GM18507 (cell line): ENCODE data around the gene EML4.
"Not testable (repeated sequence)": the region's sequence is repeated elsewhere in the genome, so short reads cannot be mapped to it uniquely, and the experiment has no call there.

Experiments used
- DNase-seq: peaks from one replicate; pipeline ENCODE4 v3.0.0; 2011; ENCODE audit warnings: low read depth; ENCODE audit not compliant: insufficient read length; ENCODE audit errors: extremely low spot score
- FAIRE-seq: peaks from 2 replicates; lab custom pipeline; 2011; peaks lifted over from hg19 to GRCh38; lab: Jason Lieb, UNC

Gene EML4

DNA sequence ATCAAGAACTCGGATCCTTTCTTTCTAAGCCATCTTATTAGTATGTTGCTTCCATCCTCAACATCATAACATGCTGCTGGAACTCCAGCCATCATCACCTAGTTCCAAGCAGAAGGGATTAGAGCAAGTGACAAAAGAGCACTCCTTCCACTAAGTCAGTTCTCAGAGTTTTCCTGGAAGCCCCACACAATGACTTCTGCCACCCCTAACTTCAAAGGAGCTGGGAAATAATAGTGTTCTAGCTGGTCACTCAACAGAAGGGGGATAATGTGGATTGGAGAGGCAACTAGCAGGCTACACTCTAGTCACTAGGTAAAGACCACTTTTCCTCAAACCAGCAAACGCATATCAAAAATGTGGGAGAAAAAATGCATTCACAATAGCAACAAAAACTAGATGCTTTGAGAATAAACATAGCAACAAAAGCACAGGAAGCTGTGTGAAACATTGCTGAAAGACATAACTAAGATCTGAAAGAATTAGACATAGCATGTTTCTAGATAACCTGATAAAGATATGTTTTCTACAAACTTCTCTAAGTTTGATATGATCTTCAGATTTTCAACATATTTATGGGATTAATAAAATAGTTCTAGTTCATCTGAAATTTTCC lies 152.4 kb downstream of the EML4 start:
- FAIRE-seq: no peak
- no peak for DNase-seq

DNA sequence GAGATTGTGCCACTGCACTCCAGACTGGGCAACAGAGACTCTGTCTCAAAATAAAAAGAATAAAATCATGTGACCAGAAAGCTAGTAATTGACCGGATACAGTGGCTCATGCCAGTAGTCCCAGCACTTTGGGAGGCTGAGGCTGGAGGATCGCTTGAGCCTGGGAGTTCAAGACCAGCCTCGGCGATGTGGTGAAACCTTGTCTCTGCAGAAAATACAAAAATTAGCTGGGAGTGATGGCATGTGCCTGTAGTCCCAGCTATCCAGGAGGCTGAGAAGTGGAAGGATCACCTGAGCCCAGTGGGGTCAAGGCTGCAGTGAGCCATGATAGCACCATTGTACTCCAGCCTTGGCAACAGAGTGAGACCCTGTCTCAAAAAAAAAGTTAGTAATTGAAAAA lies 155.1 kb downstream of the EML4 start:
- no peak for DNase-seq
- no peak for FAIRE-seq

DNA sequence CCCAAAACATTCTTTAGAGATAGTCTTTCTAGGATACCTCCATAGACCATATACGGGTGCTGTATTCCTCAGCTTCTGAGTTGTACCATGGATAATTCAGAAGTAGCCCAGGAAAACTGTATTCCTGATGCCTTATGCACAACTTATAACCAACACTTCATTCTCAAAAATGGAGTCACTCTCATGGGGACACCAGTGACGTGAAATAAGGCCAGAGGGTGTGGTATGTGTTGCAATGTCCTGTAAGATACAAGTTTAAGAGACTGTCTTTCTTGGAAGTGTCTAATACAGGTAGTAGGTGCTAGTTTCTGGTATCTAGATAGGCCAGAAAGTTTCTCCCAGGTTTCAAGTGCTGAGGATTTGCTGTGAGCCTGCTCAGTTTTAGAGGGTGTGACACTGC lies 155.8 kb downstream of the EML4 start:
- FAIRE-seq (no peak), DNase-seq (no peak)

DNA sequence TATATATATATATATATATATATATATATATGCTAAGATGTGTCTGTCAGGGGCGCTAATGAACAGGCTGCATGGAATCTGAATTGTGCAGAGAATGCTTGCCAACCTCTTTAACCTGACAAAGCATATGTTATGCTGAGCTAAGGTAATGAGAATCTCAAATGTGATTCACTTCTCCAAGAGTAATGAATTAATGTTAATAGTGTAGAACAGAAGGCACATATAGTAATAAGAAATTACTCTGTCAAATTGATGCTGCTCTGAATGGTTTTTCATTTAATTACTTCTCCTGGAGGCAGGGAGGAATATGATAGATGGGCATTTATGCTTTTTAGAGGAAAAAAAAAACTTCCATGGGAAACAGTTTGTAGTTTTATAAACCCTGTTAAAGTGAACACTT lies 156.5 kb downstream of the EML4 start:
- no peak for FAIRE-seq
- no peak for DNase-seq

DNA sequence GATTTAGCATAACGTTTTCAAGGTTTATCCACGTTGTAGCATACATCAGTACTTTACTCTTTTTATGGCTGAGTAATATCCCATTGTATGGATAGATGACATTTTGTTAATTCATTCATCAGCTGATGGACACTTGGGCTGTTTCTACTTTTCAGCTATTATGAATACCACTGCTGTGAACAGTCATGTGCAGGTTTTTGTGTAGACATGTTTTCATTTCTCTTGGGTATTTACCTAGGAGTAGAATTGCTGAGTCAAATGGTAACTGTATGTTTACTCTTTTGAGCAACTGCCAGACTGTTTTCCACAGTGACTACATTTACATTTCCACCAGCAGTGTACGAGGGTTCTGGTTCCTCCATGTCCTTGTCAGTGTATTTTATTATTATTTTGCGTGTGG lies 158.0 kb downstream of the EML4 start:
- DNase-seq: no peak
- no peak for FAIRE-seq

DNA sequence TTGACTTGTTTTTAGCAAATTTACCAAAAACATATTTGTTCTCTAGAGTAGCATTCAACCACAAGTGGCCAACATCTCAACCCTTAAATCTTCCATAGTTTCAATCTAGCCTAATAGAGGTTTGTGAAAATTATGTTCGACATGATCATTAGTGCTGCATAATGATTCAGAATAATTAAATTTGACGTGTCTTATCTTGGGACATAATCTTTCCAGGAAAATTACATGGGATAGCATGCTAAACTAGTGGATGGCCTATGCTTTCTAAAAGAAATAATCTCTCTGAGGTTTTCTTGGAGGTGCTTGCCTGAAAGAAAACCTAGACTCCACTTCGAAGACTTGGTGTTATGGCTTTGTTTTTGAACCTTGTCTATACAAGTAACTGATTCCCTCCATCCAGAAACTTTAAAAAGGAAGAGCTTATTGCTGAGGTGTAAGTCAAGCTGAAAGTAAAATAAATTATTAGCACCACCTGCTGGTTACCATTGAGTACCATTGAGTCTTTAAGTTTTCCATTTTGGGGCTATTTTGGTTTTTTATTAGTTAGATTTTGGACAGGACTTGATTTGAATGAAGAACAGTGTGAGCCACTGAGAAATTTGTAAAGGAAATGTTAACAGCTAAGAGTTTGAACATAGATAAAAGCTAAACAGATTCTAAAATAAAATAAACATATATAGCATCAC lies 159.1 kb downstream of the EML4 start:
- FAIRE-seq: no peak
- DNase-seq: no peak

DNA sequence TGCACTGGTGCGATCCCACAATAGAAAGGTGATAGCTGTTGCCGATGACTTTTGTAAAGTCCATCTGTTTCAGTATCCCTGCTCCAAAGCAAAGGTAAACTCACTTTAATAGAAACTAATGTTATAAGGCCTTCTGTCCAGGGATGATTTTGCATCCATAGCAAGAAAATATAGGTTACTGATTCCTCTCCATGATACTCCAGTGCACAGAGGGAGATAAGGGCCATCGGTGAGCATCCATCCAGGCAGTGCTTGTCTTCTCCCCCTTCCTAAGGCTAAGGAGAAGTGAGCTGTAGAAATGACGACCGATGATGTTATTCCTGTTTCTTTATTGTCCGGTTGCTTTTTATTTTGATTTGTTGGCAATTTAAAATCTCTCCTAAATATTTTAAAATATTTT lies 159.8 kb downstream of the EML4 start:
- FAIRE-seq: no peak
- no peak for DNase-seq

DNA sequence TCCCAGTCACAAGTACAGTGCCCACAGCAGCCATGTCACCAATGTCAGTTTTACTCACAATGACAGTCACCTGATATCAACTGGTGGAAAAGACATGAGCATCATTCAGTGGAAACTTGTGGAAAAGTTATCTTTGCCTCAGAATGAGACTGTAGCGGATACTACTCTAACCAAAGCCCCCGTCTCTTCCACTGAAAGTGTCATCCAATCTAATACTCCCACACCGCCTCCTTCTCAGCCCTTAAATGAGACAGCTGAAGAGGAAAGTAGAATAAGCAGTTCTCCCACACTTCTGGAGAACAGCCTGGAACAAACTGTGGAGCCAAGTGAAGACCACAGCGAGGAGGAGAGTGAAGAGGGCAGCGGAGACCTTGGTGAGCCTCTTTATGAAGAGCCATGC lies 160.6 kb downstream of the EML4 start:
- DNase-seq (no peak), FAIRE-seq (no peak)

DNA sequence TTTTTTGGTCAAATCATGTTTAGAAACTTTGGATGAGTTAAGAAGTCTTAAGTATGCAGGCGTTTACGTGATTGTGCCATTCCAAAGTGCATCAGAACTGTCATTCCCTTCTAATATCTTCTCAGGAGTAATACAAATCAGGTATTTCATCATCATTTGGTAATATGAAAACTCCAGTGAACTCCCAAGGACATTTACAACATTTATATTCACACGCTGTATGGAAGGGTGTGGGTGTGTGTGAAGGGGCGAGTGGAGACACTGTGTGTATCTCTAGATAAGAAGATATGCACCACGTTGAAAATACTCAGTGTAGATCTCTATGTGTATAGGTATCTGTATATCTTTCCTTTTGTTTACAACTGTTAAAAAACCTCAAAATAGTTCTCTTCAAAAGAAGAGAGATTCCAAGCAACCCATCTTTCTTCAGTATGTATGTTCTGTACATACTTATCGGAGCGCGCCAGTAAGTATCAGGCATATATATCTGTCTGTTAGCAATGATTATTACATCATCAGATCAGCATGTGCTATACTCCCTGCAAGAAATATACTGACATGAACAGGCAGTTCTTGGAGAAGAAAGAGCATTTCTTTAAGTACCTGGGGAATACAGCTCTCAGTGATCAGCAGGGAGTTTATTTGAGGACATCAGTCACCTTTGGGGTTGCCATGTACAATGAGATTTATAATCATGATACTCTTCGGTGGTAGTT lies 162.6 kb downstream of the EML4 start:
- no peak for DNase-seq
- FAIRE-seq: no peak

DNA sequence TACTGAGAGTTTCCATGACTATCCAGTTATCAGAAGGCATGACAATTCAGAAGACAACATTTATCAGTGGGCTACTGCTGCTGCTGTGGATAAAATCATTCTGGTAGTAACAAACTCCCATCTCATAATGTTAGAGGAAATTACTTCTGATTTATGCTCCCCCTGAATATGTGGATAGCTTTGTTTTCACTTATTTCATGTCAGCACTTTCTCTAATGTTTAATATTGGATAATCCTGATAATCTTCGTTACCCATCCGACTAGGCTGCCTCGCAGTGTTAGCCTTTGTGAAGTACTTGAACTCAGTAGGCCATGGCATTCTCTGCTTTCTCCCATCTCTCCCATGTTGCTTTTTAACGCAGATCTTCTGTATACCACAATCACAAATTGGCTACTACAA lies 163.4 kb downstream of the EML4 start:
- FAIRE-seq: no peak
- DNase-seq: no peak

DNA sequence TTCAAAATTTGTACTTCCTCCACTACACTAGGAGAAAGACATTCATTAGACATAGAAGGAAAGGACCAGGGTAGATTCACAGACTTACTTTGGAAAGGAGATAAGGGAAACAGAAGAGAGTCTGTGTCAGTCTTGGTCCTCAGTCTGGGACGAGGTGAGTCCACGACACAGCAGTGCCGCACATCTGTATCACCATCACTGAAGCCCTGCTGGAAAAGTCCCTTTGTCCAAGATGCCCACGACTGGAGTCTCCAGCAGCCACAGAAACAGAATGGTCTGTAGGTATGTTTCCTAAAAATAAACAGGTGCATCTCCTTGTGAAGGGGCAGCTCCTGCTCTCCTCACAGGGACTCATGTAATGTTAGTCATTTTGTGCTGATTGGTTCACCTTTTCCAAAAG lies 164.4 kb downstream of the EML4 start:
- FAIRE-seq (no peak), DNase-seq (no peak)

DNA sequence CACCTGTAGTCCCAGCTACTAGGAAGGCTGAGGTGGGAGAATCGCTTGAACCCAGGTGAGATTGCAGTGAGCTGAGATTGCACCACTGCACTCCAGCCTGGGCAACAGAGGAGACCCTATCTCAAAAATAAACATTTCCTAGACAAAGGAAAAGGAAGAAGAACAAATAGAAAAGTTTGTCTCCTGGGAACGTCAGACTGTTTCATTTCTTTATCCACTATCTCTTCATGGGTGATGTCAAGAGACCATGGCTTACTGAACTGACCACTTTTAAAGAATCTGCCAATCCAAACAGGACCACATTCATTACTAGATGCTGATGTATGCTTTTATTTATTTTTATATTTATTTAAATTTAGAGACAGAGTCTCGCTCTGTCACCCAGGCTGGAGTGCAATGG lies 165.1 kb downstream of the EML4 start:
- FAIRE-seq: no peak
- no peak for DNase-seq

DNA sequence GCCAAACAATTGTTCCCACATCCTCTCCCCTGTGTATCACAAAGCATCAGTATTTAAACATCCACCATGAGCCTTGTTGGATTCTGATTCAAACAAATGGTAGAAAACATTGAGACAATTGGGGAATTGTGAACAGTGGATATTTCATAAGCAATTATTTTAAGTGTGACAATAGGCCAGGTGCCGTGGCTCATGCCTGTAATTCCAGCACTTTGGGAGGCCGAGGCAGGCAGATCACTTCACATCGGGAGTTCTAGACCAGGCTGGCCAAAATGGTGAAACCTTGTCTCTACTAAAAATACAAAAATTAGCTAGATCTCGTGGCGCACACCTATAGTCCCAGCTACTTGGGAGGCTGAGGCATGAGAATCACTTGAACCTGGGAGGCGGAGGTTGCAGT lies 165.7 kb downstream of the EML4 start:
- not testable (repeated sequence) for FAIRE-seq, DNase-seq

DNA sequence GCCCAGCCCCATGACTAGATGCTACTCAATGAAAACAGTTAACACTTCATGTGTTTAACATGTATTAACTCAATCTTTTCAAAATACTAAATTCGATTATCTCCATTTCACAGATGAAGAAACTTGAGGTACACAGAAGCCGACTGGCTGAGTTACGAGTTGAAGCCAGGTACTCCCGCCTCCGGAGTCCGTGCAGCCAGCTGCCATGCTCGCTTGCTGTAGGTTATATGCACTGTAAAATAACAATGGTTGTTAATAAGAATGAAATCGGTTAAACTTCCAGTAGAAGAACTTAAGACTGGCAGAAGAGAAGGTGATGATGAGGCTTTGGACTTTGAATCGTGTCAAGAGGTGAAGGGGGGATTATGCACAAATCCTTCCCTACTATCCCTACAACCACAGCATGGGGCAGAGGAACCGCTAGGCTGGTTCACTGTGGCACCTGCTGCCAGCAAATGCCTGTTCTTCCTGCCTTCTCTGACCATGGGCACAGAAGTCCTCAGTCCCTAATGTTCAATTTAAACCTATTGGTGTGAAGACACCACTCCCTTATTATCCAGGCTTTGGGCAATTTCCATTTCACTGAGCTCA lies 166.5 kb downstream of the EML4 start:
- DNase-seq (no peak), FAIRE-seq (no peak)

DNA sequence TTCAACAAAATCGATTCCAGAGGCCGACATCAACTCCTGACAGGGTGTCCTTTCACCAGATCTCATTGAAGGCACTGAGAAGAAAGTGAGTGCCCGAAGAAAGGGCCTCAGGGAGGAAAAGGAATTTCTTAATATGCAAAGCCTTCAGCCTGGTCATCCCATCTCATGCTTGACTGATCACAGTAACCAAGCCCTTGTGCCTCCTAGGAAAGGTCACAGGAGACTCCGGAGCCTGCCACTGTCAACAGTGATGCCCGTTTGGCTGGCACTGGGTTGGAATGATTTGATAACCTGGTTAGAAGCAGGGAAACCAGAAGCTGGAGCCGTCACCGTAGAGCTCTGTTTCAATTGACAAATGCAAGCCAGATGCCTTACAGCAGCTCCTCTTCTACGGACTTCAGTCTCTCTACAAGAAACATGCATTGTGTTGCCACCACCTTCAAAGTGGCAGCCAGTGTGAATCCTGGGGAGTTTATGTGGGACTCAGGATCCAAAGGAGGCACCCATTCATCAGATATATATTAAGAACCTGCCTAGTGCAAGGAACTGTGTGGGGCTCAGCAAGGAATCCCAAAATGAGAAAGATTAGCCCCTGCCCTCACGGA lies 167.3 kb downstream of the EML4 start:
- DNase-seq (no peak), FAIRE-seq (no peak)

DNA sequence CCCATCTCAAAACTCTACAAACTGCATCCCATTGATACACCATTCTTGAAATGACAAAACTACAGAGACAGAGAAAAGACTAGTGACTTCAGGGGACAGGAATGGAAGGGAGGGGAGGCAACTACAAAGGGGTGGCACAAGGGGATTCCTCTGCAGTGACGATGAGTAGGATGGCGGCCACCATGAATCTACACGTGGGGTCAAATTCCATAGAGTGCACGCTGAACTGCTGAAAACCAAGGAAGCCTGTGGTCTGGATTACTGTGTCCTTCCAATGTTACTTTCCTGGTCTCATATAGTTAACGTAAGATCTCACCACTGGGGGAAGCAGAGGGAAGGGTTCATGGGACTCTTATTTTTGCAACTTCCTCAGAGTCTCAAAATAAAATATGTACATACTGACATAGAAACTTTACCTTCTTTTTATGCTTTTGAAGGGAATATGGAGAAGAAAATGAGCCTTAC lies 168.2 kb downstream of the EML4 start:
- FAIRE-seq: no peak
- DNase-seq: no peak

DNA sequence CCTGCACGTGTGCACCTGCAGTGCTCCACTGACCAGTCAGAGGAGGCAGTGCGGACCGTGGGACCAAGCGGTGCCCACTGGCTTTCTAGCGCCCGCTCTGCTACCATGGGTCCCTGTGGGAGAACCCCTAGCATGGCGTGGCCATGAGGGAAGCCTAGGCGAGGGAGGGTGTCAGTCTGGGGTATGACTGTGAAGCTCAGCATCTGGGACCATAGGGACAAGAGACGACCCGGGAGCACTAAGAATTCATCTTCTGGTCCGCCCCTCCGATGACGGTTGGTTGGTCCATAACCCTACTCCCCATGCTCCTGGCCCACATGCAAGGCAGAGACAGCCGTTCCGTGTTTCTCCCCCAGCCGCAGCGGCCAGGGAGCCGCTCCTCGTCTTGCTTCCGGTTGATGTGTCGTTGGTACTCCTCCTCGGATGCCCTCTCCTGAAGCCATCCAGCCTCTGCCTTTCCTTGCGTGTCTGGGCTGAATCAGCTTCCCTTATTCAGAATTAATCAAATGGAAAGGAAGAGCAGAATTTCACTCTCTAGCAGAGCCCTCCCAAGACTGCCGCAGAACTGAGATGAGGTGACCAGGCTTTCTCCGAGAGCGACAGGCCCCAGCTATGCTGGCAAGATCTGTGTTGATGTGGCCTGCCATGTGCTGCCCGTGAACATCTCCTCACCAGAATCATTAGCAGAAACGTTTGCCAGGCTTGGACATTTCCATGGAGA lies 168.9 kb downstream of the EML4 start:
- DNase-seq (no peak), FAIRE-seq (no peak)

DNA sequence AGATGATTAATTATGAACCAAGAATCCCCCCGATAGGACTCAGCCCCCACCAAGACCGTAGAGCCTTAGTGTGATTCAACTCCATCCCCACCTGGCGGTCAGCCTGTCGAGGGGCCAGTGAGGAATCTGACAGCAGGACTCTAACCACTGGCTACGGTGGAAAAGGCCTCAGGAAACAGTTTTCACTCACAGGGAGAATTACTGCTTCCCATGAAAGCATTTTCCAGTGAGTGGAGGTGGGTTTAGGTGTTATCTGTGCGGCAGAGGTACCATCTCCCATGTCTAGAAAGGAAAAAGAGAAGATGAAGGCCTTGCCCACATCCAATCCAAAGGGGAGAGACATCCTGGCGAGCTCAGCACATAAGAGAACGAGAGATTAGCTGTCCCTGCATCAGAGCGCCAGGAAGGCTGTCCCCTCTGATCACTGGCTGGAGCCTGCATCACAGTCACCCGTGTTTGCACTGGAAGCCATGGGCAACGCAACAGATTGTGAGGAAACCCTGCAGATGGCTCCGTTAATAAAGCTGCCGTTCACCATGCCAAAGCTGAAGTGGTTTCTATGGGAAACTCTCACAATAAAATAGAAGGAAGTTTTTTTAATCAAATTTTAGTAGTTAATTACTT lies 169.5 kb downstream of the EML4 start:
- FAIRE-seq (no peak), DNase-seq (no peak)
